NCI-H748 (cell line): ENCODE data around the gene PCID2.
"Not testable (repeated sequence)": the region's sequence is repeated elsewhere in the genome, so short reads cannot be mapped to it uniquely, and the experiment has no call there.

ENCODE experiments used
- DNase-seq: peaks from one replicate; lab custom pipeline; 2025; ENCODE audit not compliant: unreplicated experiment; lab: John Stamatoyannopoulos, UW

PCID2 gene

GRCh38 chr13:113167155-113167554 is 41.3 kb downstream of the PCID2 start:
- DNase-seq = no peak

DNA sequence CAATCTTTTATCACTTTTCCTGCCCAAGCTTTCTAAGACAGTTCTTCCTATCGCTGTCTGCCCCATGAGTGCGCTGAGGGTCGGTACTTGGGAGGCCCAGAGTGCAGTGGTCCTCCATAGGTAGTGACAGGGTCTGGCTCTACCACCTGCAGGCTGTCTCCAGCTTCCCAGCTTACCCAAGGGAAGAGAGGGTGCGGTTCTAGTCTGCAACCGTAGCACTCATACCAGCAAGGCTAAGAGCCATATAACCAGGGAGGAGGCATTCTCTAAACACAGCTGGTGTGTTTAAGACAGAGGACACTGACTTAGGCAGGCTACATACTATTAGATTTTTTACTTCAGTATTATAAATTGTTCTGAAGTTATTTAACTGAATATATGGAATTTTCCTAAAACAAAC is 41.8 kb downstream of the PCID2 start:
- DNase-seq = no peak

DNA sequence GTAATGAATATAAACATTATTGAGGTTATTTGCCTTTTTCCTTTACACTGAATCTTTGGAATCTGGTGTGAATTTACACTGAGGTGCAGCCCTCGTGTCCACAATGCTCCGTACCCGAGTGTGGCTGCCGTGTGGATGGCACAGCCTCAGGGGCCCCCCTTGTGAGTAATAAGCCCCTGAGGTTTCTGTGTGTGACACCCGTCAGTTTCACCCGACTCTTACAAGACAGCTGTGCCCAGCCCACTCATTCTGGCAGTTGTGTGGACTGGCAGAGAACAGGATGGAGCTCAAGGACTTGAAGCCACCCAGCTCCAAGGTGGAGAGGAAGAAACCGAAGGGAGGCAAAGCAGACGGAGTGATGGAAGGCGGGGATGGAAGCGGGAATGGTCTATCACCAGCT is 42.2 kb downstream of the PCID2 start:
- no peak for DNase-seq

DNA sequence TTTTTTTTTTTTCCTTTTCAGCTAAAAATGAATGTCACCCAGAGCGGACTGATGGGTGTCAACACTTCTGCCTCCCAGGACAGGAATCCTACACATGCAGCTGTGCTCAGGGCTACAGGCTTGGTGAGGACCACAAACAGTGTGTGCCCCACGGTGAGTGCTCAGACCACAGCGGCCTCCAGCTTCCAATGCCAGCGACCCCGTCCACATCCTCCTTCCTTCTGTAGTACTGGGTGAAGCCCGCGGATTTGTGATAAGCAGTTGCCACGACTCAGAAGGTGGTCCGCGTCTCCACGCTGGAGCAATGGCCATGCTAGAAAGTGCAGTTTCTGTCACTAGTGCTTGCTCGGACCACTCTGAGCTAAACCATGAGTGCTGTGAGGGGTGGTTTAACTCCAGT is 44.0 kb downstream of the PCID2 start:
- DNase-seq = no peak

DNA sequence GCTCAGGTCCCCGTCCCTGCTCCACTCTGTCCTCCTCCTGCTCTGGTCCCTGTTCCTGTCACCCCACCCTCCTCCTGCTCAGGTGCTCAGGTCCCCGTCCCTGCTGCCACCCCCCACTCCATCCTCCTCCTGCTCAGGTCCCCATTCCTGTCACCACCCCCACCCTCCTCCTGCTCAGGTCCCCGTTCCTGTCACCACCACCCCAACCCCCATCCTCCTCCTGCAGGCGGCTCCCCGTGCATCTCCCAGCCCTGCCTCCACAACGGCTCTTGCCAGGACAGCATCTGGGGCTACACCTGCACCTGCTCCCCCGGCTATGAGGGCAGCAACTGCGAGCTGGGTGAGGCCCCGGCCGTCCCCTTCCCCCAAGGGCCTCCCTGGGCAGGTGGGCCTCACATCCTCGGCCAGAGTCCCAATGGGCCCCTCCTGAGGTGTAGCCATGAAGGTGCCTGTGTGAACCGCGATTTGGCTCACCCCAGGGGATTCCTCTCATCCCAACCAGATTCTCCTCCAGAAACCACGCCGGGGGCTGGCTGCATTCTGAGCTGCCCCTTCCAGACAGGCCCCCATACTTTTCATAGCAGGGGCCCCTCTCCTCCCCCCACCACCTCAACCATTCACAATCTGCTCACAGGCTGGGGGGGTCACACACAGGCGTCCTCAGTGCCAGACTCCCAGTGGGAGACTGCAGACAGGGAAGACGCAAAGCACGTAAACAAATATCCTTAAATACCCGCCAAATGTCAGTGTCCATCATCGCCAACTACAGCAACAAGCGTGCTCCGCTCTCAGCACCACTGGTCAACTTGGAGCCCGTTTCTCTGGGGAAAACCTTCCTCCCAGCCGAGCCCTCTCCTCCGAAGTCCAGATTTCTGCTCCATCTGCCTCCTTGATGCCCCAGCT is 45.4 kb downstream of the PCID2 start:
- peak; percentile 48 for DNase-seq

GRCh38 chr13:113161975-113162374 is 46.5 kb downstream of the PCID2 start:
- not testable (repeated sequence) for DNase-seq

DNA sequence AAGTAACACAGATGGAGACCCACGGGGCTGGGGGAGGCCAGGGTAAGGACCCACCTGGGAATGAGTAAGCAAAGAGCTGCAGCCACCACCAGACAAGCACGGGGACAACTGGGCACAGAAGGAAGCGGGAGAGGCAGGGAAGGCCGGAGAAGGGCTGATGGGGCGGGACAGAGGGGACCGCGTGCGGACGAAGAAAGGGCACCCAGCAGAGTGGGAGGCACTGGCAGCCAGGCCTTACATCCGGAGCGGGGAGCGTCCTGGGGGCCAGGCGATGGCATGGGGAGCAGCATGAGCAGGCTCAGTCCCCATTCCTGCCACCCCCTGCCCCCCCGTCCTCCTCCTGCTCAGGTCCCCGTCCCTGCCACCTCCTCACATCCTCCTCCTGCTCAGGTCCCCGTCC is 47.0 kb downstream of the PCID2 start:
- no peak for DNase-seq

- DNase-seq = no peak
Measured at GRCh38 chr13:113160983-113161382, 47.5 kb downstream of the PCID2 start.

GRCh38 chr13:113159701-113160100 is 48.8 kb downstream of the PCID2 start:
- DNase-seq = no peak

GRCh38 chr13:113158946-113159345 is 49.5 kb downstream of the PCID2 start:
- no peak for DNase-seq

- DNase-seq = peak; percentile 44
Measured at GRCh38 chr13:113157929-113158747, 50.3 kb downstream of the PCID2 start, which contains the start of gene PROZ. Gene PROZ, plus strand, starts transcription at chr13:113158648. Its CDS starts 13 bp downstream, at chr13:113158661.

DNA sequence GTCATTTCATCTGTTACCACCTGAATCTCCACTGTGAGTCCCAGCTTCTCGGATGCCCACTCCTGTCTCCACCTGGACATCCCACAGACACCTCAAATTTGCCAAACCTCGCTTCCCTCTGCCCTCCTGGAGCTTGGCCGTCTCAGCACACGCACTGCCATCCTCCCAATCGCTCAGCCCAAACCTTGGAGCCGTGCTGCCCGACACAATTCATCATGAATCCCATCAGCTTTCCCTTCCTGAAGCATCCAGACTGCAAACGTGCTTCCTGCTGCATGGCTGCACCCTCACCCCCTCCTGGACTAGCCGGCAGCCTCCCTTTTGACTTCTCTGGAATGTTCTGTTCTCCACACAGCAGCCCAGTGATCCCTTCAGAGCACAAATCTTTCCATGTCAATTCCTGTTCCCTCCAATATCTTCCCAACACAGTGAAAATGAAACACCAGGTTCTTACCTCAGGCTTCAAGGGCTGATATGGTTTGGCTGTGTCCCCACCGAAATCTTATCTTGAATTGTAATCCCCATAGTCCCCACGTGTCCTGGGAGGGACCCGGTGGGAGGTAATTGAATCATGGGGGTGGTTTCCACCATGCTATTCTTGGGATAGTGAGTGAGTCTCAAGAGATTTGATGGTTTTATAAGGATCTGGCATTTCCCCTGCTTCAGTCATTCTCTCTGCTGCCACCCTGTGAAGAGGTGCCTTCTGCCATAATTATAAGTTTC is 51.1 kb downstream of the PCID2 start:
- no peak for DNase-seq

DNA sequence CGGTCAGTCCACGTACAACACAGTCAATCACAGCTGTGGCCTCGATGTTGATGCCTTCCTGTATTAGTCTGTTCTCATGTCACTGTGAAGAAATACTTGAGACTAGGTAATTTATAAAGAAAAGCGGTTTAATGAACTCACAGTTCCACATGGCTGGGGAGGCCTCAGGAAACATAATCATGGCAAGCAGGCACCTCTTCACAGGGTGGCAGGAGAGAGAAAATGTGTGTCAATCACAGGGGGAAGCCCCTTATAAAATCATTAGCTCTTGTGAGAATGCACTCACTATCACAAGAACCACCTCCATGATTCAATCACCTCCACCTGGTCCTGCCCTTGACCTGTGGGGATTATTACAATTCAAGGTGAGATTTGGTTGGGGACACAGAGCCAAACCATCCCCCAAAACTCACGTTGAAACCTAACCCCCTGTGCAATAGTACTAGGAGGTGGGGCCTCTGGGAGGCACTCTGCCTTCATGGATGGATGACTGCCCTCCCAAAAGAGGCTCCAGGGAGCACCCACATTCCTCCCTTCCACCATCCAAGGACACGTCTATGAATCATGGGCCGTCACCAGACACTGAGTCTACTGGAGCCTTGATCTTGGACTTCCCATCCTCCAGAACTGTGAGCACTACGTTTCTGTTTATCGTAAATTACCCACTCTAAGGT is 52.4 kb downstream of the PCID2 start:
- no peak for DNase-seq

DNA sequence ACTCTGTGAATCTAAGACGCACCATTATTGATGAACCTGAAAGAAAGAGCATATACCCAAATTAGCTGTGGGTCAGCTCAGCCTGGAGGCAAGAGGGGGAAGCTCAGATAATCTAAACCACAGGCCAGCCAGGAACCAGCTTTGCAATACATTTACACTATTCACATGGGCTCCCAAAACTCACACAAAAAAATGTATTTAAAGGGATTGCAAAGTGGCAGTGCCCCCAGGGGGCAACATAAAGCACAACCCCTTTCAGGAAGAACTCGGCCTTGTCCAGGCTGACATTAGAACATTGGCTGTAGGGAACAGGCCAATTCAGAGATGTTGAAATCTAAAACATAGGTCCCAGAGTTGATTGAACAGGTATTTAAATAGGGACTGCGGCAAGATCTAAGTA is 53.3 kb downstream of the PCID2 start:
- DNase-seq = peak; percentile 9

GRCh38 chr13:113153810-113154748 is 54.4 kb downstream of the PCID2 start:
- peak; percentile 67 for DNase-seq

- peak; percentile 62 for DNase-seq
Measured at GRCh38 chr13:113152984-113153809, 55.3 kb downstream of the PCID2 start.

DNA sequence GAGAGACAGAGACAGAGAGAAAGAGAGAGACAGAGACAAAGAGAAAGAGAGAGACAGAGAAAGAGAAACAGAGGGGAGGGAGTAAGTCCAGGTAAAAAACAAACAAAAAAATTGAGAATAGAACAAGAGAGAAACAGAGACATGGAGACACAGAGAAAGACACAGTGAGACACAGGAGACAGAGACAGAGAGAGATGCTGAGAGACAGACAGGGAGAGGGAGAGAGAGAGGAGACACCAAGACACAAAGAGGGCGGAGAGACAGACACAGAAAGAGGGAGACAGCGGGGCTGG is 55.8 kb downstream of the PCID2 start:
- no peak for DNase-seq

DNA sequence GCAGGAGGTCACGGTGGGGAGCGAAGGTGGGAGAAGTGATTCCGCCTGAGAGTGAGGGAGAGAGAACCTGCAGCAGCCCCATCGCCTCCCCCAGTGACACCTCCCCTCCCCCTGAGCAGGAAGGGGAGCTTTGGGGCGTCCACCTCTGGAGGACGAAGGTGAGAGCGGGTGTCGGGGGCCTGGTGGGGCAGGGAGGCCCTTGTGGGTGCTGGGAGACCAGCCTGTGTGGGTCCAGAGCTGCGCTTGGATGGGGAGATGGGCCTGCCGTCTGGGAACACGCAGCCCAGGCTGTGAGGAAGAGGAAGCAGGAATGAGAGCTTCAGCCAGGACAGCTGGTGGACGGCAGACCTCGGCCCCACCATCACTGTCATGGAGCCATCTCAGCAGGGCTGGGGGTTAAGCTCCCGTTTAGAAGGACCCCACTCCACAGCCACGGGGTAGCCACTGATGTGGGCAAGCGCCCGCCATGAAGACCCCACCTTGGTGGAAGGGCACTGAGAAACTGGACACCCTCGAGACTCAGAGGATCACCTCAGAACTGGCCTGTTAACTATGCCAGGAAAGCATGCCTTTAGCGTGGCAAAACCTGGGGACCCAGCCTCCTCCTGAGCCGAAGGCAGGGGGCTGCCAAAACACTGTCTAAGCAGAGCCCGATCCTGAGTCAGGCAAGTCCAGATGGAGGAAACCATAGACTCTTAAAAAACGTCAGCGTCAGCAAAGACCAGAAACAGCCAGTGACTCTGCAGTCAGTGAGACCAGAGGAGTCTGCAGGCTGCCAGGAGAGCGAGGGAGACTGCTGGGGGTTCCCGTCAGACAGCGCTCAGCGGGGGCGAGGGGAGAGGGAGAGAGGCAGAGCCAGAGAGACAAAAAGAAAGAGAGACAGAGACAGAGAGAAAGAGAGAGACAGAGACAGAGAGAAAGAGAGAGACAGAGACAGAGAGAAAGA is 56.5 kb downstream of the PCID2 start:
- DNase-seq = peak; percentile 29
